Measurements from ENCODE around the gene PERM1.

DNA sequence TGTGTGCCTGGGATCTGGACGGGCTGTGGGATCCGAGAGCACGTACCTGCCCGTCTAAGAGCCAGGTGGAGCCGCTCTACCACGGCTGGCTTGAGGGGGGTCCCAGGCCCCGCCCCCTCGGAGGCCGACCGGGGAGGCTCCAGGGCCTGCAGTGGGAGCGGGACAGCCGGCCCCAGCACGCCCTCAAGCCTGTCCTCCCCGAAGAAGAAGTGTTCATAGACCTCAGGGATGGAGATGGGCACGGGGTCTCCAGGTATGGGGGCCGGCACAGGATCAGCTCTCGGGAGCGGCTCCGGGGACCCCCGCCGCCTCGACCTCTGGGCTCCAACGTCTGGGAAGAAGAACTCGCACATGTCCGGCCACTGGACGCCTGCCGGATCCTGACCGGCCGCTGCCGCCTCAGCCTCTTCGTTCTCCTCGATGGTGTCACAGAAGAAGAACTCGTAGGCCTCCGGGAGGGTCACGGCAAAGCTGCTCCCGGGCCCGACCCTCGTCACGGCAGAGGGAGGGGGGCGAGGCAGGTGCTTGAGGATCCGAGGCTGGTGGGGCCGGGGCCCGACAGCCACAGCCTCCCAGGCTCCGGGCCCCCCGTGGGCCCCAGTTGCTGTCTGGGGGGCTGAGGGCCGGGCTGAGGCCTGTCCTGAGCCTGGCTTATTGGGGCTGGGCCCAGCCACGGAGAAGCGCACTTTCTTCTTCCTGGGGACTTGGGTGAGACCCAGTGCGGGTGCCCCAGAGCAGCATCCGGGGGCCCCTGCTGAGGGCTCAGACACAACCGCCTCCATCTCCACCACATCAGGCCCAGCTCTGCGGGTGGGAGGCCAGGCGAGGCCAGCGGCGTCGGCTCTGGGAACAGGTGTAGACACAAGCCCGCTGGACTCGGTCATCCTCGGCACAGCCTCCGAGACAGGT, 2.8 kb downstream of the PERM1 start:
- no peak for TF ChIP-seq CTCF (IDR thresholded peaks at IDR 0.05)
- TF ChIP-seq EZH2 (IDR thresholded peaks at IDR 0.05; ENCODE audit: borderline replicate concordance, insufficient read depth, low read depth, low read length, poor library complexity, severe bottlenecking): no peak
